Right atrium auricular region (tissue), 2 donors: Measurements from ENCODE around the gene AGAP6. TPM values are rescaled to one million over a fixed set of nuclear protein-coding genes. Genes with fewer than 3 reads are reported as not detected.
"Not testable (repeated sequence)": the region's sequence is repeated elsewhere in the genome, so short reads cannot be mapped to it uniquely, and the experiment has no call there.

ENCODE experiments used
- DNase-seq: peaks from one replicate; pipeline ENCODE4 v3.0.0-alpha.2; 2019; ENCODE audit warnings: low spot score
- H3K27ac ChIP-seq, 2 donors: fragments of 200-600 bp; sonication (generic); 1 replicate in 1 of 2; 2 replicates in 1 of 2; pipeline ENCODE4 v1.5.1; 2016 to 2019
- H3K27me3 ChIP-seq, 2 donors: fragments of 200-600 bp; sonication (generic); one replicate each; pipeline versions ENCODE4 v1.5.1 to v1.6.0; 2017 to 2019
- H3K36me3 ChIP-seq: fragments of 200-600 bp; sonication (generic); one replicate; pipeline ENCODE4 v1.5.1; 2016
- H3K4me1 ChIP-seq, 2 donors: fragments of 200-600 bp; sonication (generic); one replicate each; pipeline versions ENCODE4 v1.5.1 to v1.6.0; 2017 to 2019
- H3K4me3 ChIP-seq, 2 donors: fragments of 200-600 bp; sonication (generic); 1 replicate in 1 of 2; 2 replicates in 1 of 2; pipeline ENCODE4 v1.5.1; 2017 to 2019; ENCODE audit warnings: mild to moderate bottlenecking in 1 of 2, moderate library complexity in 1 of 2
- H3K9me3 ChIP-seq, 2 donors: fragments of 200-600 bp; sonication (generic); one replicate each; pipeline ENCODE4 v1.5.1; 2019
- CTCF ChIP-seq, 2 donors: fragments of 200-600 bp; sonication (generic); IDR thresholded peaks; one replicate each; pipeline ENCODE4 v1.5.1; 2019; ENCODE audit warnings: antibody characterized with exemption in 2 of 2
- total RNA-seq, 2 donors: library from RNA; depleted of rRNA; stranded (reverse); fragments of >200 nt; gene quantifications; one replicate each; pipeline ENCODE4 v1.1.0, GENCODE V29; 2016

The AGAP6 gene
- total RNA-seq, 2 donors from 2014 or later = 2.6 to 4.5 TPM

GRCh38 chr10:50014024-50014423 lies 25.8 kb downstream of the AGAP6 start:
- not testable (repeated sequence) for DNase-seq, H3K27me3 ChIP-seq

GRCh38 chr10:50015596-50016220 lies 27.5 kb downstream of the AGAP6 start:
- H3K36me3 ChIP-seq, DNase-seq, H3K9me3 ChIP-seq, H3K27ac ChIP-seq, H3K4me3 ChIP-seq, H3K27me3 ChIP-seq: not testable (repeated sequence)
- H3K4me1 ChIP-seq = peaks cover 0 to 15% of the 10 kb centered on the region in 2 donors

More at GRCh38 chr10:50014024-50014423, 25.8 kb downstream of the AGAP6 start:
- H3K9me3 ChIP-seq, H3K4me3 ChIP-seq, H3K27ac ChIP-seq, H3K36me3 ChIP-seq: not testable (repeated sequence)
- H3K4me1 ChIP-seq = peaks cover 0 to 15% of the 10 kb centered on the region in 2 donors

GRCh38 chr10:50016926-50017325 lies 28.7 kb downstream of the AGAP6 start:
- DNase-seq, H3K36me3 ChIP-seq, H3K27me3 ChIP-seq, H3K27ac ChIP-seq, H3K9me3 ChIP-seq, H3K4me3 ChIP-seq: not testable (repeated sequence)
- peaks cover 0 to 15% of the 10 kb centered on the region in 2 donors for H3K4me1 ChIP-seq

GRCh38 chr10:50017646-50018045 lies 29.4 kb downstream of the AGAP6 start:
- peak overlapping the region in 1 of 2 donors; percentile 23 for H3K27ac ChIP-seq
- DNase-seq, H3K9me3 ChIP-seq, H3K27me3 ChIP-seq, H3K36me3 ChIP-seq, H3K4me3 ChIP-seq: not testable (repeated sequence)
- peaks cover 0 to 15% of the 10 kb centered on the region in 2 donors for H3K4me1 ChIP-seq

GRCh38 chr10:50019279-50019678 lies 31.1 kb downstream of the AGAP6 start:
- H3K9me3 ChIP-seq, H3K27me3 ChIP-seq, H3K27ac ChIP-seq, H3K36me3 ChIP-seq, H3K4me3 ChIP-seq, DNase-seq: not testable (repeated sequence)
- H3K4me1 ChIP-seq = peaks cover 0 to 15% of the 10 kb centered on the region in 2 donors

- not testable (repeated sequence) for H3K27ac ChIP-seq, H3K4me3 ChIP-seq, H3K9me3 ChIP-seq, H3K27me3 ChIP-seq, H3K36me3 ChIP-seq, DNase-seq
- peaks cover 0 to 15% of the 10 kb centered on the region in 2 donors for H3K4me1 ChIP-seq
Observed at GRCh38 chr10:50020451-50021024, 32.3 kb downstream of the AGAP6 start.

- no peak for DNase-seq
- TF ChIP-seq CTCF (IDR thresholded peaks at IDR 0.05) = no peak
- Histone ChIP-seq H3K4me3 (no peak overlapping the region), H3K4me1 (peaks cover 0 to 8% of the 10 kb centered on the region in 2 donors), H3K27me3 (no peaks in the 10 kb centered on the region), H3K9me3 (no peaks in the 10 kb centered on the region), H3K36me3 (no peaks in the 10 kb centered on the region), H3K27ac (no peak overlapping the region)
Observed at GRCh38 chr10:50021646-50022045, 33.4 kb downstream of the AGAP6 start.

GRCh38 chr10:50024716-50025383 lies 36.6 kb downstream of the AGAP6 start:
- H3K27me3 ChIP-seq = not testable (repeated sequence)

GRCh38 chr10:50025627-50026026 lies 37.4 kb downstream of the AGAP6 start:
- H3K4me3 ChIP-seq = no peak overlapping the region
- no peaks in the 10 kb centered on the region for H3K27me3 ChIP-seq
- no peak for DNase-seq
- TF ChIP-seq CTCF (IDR thresholded peaks at IDR 0.05) = no peak
- H3K9me3 ChIP-seq = no peaks in the 10 kb centered on the region
- no peaks in the 10 kb centered on the region for H3K4me1 ChIP-seq
- no peak overlapping the region for H3K27ac ChIP-seq
- H3K36me3 ChIP-seq = no peaks in the 10 kb centered on the region

More at GRCh38 chr10:50024716-50025383, 36.6 kb downstream of the AGAP6 start:
- H3K27ac ChIP-seq, H3K4me3 ChIP-seq, DNase-seq, H3K4me1 ChIP-seq, H3K9me3 ChIP-seq, H3K36me3 ChIP-seq: not testable (repeated sequence)
